Diencephalon (tissue), 1 donor: ENCODE measurements around the gene SPRY4. TPM values are rescaled to one million over a fixed set of nuclear protein-coding genes. Genes with fewer than 3 reads are reported as not detected.

Source experiments
- small RNA-seq: library from RNA; depleted of rRNA; stranded (forward); fragments of <200 nt; gene quantifications from one replicate; pipeline ENCODE3, GENCODE V24; 2014
- total RNA-seq: library from RNA; depleted of rRNA; stranded (reverse); fragments of >200 nt; gene quantifications from one replicate; pipeline ENCODE4 v1.2.3, GENCODE V29; 2014

The SPRY4 gene
- 4.8 TPM for total RNA-seq

GRCh38 chr5:142324871-142325724 is at the start of gene SPRY4:
Gene SPRY4, minus strand, starts transcription at chr5:142325021. Its CDS starts 9,913 bp downstream, at chr5:142315108.

Small RNA genes within 50 kb of the gene (small RNA-seq; reads per million reads assigned to genes)
- gene RF02038, result not detected
- not detected for gene RF02039

Other genes with a start within 250 kb of the SPRY4 start
- gene NDFIP1, start 216.2 kb downstream of the SPRY4 start, total RNA-seq, result 231 TPM